ENCODE measurements around the gene DPEP3.

GRCh38 chr16:68005211-68005610, 24.9 kb upstream of the DPEP3 start:
- TF ChIP-seq EZH2 (optimal IDR thresholded peaks at IDR 0.05; ENCODE audit: low read depth, low read length) = no peak
- no peak for TF ChIP-seq CTCF (IDR thresholded peaks at IDR 0.05; ENCODE audit: low read length)
